Esophagus squamous epithelium (tissue), 4 donors: Measurements from ENCODE around the gene PRDM12.

ENCODE experiments used
- CTCF ChIP-seq, 6 experiments: fragments of 450-650 bp in 4 of 6; fragments of 200-600 bp in 2 of 6; sonication (generic) in 2 of 6; IDR thresholded peaks; one replicate each; pipeline ENCODE4 v1.5.1; 2016 to 2019; ENCODE audit warnings: antibody characterized with exemption in 6 of 6, mild to moderate bottlenecking in 4 of 6, moderate library complexity in 4 of 6
- POLR2A ChIP-seq, 4 donors: fragments of 450-650 bp; IDR thresholded peaks; one replicate each; pipeline ENCODE4 v1.6.1; 2017; ENCODE audit warnings: antibody characterized with exemption in 4 of 4, mild to moderate bottlenecking in 4 of 4, moderate library complexity in 3 of 4

- TF ChIP-seq POLR2A (IDR thresholded peaks at IDR 0.05) (no peak), CTCF (IDR thresholded peaks at IDR 0.05) (no peak)
Measured at GRCh38 chr9:130731355-130731754, 67.0 kb downstream of the PRDM12 start.
